Colonic mucosa (tissue), 4 donors: Measurements from ENCODE around the gene MEX3C. TPM values are rescaled to one million over a fixed set of nuclear protein-coding genes. Genes with fewer than 3 reads are reported as not detected.

Experiments
- DNase-seq: peaks from one replicate; pipeline ENCODE4 v3.0.0-alpha.2; 2020
- H3K27ac ChIP-seq: fragments of 200-600 bp; one replicate; pipeline ENCODE4 v1.8.0; 2021
- H3K27me3 ChIP-seq: fragments of 200-600 bp; one replicate; pipeline ENCODE4 v1.8.0; 2021
- H3K36me3 ChIP-seq: fragments of 200-600 bp; one replicate; pipeline ENCODE4 v1.8.0; 2021
- H3K4me1 ChIP-seq: fragments of 200-600 bp; one replicate; pipeline ENCODE4 v1.8.0; 2021; ENCODE audit warnings: mild to moderate bottlenecking
- H3K4me3 ChIP-seq: fragments of 200-600 bp; one replicate; pipeline ENCODE4 v1.8.0; 2021
- H3K9ac ChIP-seq, 2 donors: one replicate each; pipeline ENCODE4 v1.7.0; 2013; ENCODE audit warnings: control low read depth in 2 of 2, low read depth in 2 of 2, low read length in 2 of 2
- H3K9me3 ChIP-seq: fragments of 200-600 bp; one replicate; pipeline ENCODE4 v1.8.0; 2021
- intact Hi-C: fragments of 100-400 bp; cut with DNase I; formaldehyde crosslinking; loops from one replicate; pipeline ENCODE4 v1.14.1; 2022
- total RNA-seq, 2 donors: library from RNA; stranded (reverse); fragmentation: NEBNext Ultra II Directional in 1 of 2; extraction: Animal tissue kit (Norgen Biotek cat#: 25700) in 1 of 2; gene quantifications; one replicate each; pipeline ENCODE4 v1.2.1, GENCODE V29; 2021
- TF ChIP-seq, protein P1 (sequence below): fragments of 200-600 bp; IDR thresholded peaks from one replicate; pipeline ENCODE4 v1.8.0; 2022; ENCODE audit warnings: antibody characterized with exemption, mild to moderate bottlenecking
- donor health status: healthy.
- donor health status: DM: no; HTN: no; CAD: no.
- donor health status: DM: no; HTN: no; CAD: no.

Gene MEX3C
- total RNA-seq, 2 donors from 2014 or later, result 21.3 to 36.7 TPM

DNA sequence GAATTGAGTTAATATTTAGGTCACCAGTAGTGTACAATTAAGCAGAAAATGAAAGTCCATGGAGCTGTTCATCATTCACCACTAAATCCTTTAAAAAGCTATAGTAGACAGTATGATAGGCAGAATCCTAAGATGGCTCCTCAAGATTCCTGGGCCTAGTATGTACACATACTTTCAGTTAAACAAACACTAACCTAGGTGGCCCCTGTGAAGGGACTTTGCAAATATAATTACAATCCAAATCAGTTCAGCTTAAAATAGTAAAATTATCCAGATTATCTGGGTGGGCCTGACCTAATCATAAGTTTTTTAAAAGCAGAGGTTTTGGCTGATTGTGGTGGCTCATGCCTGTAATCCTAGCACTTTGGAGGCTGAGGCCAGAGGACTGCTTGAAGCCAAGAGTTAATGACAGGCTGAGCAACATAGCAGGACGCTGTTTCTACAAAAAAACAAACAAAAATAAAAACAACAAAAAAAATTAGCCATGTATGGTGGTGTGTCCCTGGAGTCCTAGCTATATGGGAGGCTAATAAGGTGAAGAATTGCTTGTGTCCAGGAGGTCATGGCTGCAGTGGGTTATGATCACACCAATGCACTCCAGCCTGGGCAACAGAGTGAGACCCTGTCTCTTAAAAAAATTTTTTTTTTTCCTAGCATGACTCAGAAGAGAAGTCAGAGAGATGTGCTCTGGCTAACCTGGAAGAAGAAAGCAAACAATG is 13.9 kb downstream of the MEX3C start:
- no peak overlapping the region for H3K27ac ChIP-seq
- intact Hi-C loops, result no loop called here
- H3K4me3 ChIP-seq, result no peak overlapping the region
- H3K4me1 ChIP-seq, result no peaks in the 10 kb centered on the region
- TF ChIP-seq, protein P1, sequence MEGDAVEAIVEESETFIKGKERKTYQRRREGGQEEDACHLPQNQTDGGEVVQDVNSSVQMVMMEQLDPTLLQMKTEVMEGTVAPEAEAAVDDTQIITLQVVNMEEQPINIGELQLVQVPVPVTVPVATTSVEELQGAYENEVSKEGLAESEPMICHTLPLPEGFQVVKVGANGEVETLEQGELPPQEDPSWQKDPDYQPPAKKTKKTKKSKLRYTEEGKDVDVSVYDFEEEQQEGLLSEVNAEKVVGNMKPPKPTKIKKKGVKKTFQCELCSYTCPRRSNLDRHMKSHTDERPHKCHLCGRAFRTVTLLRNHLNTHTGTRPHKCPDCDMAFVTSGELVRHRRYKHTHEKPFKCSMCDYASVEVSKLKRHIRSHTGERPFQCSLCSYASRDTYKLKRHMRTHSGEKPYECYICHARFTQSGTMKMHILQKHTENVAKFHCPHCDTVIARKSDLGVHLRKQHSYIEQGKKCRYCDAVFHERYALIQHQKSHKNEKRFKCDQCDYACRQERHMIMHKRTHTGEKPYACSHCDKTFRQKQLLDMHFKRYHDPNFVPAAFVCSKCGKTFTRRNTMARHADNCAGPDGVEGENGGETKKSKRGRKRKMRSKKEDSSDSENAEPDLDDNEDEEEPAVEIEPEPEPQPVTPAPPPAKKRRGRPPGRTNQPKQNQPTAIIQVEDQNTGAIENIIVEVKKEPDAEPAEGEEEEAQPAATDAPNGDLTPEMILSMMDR, result no peak
- H3K9me3 ChIP-seq, result no peaks in the 10 kb centered on the region
- H3K9ac ChIP-seq, result no peak overlapping the region
- DNase-seq, result no peak
- H3K27me3 ChIP-seq, result no peaks in the 10 kb centered on the region
- no peaks in the 10 kb centered on the region for H3K36me3 ChIP-seq

DNA sequence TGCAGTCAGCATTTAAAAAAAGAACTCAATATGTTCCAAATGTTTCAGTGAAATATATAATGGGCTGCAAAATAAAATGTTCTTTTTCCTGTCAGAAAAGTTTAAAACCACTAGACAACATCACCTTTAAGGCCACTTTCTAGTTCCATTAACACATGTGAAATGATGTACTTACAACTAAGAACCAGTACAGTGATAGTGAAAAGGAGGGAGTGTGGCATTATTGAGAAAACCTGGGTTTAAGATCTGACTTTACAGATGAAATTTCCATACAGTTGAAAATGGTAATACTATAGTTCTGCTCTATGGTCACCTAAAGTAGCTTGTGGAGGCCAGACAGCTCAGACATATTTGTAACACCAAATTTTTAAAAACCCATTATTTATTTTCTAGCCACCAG is 14.7 kb downstream of the MEX3C start:
- Histone ChIP-seq H3K36me3 (no peaks in the 10 kb centered on the region), H3K4me1 (no peaks in the 10 kb centered on the region), H3K9me3 (no peaks in the 10 kb centered on the region), H3K27me3 (no peaks in the 10 kb centered on the region), H3K27ac (no peak overlapping the region), H3K4me3 (no peak overlapping the region), H3K9ac (no peak overlapping the region)
- TF ChIP-seq, protein P1, result no peak
- intact Hi-C loops, result no loop called here
- DNase-seq, result no peak

DNA sequence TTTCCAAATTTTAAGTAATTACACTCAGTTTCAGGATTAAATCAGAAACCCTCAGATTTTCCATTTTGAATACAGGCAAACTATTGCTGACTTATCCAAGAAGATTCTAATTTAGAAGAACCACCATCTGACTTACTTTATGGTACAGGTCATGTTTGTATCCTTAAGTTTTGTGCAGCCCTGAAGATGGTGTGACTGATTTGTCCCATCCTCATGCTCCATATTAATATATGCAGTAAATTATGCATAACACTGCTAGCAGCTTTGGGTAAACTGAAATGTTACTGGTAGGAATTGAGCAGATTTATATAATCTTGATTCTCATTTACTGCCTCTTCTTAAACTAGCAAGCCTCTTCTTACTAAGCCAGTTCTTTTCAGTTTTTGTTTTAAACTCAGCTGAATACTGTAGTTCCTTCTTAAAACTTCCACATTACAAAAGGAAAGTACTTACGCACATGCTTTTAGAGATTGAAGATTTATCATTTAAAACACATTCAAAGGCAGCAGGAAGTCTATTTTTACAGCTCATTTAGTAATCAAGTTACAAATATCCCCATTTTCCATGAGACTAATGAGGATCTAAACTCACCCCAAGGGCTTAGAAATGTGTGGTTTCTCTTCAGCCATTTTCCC is 25.7 kb downstream of the MEX3C start:
- TF ChIP-seq, protein P1, result no peak
- Histone ChIP-seq H3K9ac (no peak overlapping the region), H3K27me3 (no peaks in the 10 kb centered on the region), H3K36me3 (peaks cover 4% of the 10 kb centered on the region), H3K4me1 (no peaks in the 10 kb centered on the region), H3K27ac (no peak overlapping the region), H3K4me3 (no peak overlapping the region), H3K9me3 (no peaks in the 10 kb centered on the region)
- intact Hi-C loops, result no loop called here
- no peak for DNase-seq

DNA sequence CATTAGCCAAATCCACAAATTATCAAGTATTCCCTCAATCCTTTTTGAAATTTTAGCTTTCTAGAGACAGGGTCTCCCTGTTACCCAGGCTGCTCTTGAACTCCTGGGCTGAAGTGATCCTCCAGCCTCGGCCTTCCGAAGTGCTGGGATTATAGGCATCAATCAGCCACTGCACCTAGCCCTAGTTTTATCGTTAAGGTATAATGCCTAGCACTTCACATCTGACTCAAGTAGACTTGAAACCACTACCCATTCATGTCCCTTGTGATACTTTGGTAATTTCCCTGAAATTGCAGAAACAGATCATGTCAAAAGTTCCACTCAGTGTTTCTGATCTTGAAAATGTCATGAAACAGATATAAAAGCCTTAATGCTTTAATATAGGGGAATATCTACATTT is 26.3 kb downstream of the MEX3C start:
- Histone ChIP-seq H3K4me1 (no peaks in the 10 kb centered on the region), H3K9ac (no peak overlapping the region), H3K4me3 (no peak overlapping the region), H3K27me3 (no peaks in the 10 kb centered on the region), H3K36me3 (no peaks in the 10 kb centered on the region), H3K27ac (no peak overlapping the region), H3K9me3 (no peaks in the 10 kb centered on the region)
- intact Hi-C loops, result no loop called here
- TF ChIP-seq, protein P1, result no peak
- DNase-seq, result no peak

DNA sequence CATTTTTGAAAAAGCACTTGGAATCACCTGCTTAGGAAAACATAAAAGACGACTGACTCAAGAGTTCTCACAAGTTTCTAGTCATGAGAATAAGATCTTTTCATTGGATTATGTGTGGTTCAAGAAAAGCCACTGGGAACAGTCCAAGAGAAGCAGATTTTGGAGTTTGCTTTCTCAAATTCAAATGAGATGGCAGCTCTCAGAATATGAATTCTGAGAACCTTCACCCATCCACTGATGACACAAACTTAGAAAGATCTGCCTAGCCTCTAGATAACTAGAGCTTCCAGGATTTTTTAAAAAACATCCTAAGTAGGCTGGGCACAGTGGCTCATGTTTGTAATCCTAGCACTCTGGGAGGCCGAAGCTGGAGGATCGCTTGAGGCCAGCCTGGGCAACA is 26.8 kb downstream of the MEX3C start:
- H3K27ac ChIP-seq, result no peak overlapping the region
- intact Hi-C loops, result no loop called here
- H3K36me3 ChIP-seq, result no peaks in the 10 kb centered on the region
- no peaks in the 10 kb centered on the region for H3K27me3 ChIP-seq
- H3K9ac ChIP-seq, result no peak overlapping the region
- no peak for DNase-seq
- no peaks in the 10 kb centered on the region for H3K9me3 ChIP-seq
- H3K4me1 ChIP-seq, result no peaks in the 10 kb centered on the region
- no peak overlapping the region for H3K4me3 ChIP-seq
- TF ChIP-seq, protein P1, result no peak
